Loucy (cell line): Measurements from ENCODE around the gene PPP2R2B.
A peak's percentile ranks its signal among the peaks of the same experiment; 100 is the strongest.

Source experiments
- H2AFZ ChIP-seq: fragments of 200-600 bp; sonication (generic); 2 replicates; pipeline ENCODE4 v1.6.0; 2016; ENCODE audit warnings: antibody characterized with exemption, mild to moderate bottlenecking, low read length, moderate library complexity
- H3F3A ChIP-seq: fragments of 200-600 bp; 2 replicates; pipeline ENCODE4 v1.6.0; 2016; ENCODE audit warnings: antibody characterized with exemption, low read depth, mild to moderate bottlenecking
- H3K27me3 ChIP-seq: fragments of 200-600 bp; sonication (generic); 2 replicates; pipeline ENCODE4 v1.6.1; 2014; ENCODE audit warnings: low read length, mild to moderate bottlenecking; ENCODE audit not compliant: insufficient read depth, poor library complexity, severe bottlenecking
- H3K36me3 ChIP-seq: fragments of 200-600 bp; sonication (generic); 2 replicates; pipeline ENCODE4 v1.6.1; 2016; ENCODE audit warnings: low read length; ENCODE audit not compliant: insufficient read depth
- H3K4me1 ChIP-seq: fragments of 200-600 bp; sonication (generic); 2 replicates; pipeline ENCODE4 v1.5.1; 2014; ENCODE audit warnings: low read length, mild to moderate bottlenecking; ENCODE audit not compliant: insufficient read depth, poor library complexity, severe bottlenecking
- H3K4me2 ChIP-seq: fragments of 200-600 bp; sonication (generic); 2 replicates; pipeline ENCODE4 v1.6.0; 2014; ENCODE audit warnings: antibody characterized with exemption, low read length, low read depth, mild to moderate bottlenecking; ENCODE audit not compliant: poor library complexity, severe bottlenecking
- H3K4me3 ChIP-seq: fragments of 200-600 bp; sonication (generic); 2 replicates; pipeline ENCODE4 v1.5.1; 2014; ENCODE audit warnings: low read length, mild to moderate bottlenecking, mixed read lengths; ENCODE audit not compliant: poor library complexity, severe bottlenecking
- H3K79me2 ChIP-seq: fragments of 200-600 bp; sonication (generic); 2 replicates; pipeline ENCODE4 v1.6.1; 2014; ENCODE audit warnings: low read length; ENCODE audit not compliant: insufficient read depth
- H3K9ac ChIP-seq: fragments of 200-600 bp; sonication (generic); 2 replicates; pipeline ENCODE4 v1.6.0; 2014; ENCODE audit warnings: mild to moderate bottlenecking, low read depth, low read length, moderate library complexity; ENCODE audit not compliant: poor library complexity, severe bottlenecking
- H3K9me2 ChIP-seq: fragments of 200-600 bp; sonication (generic); replicated peaks from 2 replicates; pipeline ENCODE4 v1.6.1; 2016; ENCODE audit warnings: low read depth, low read length, mixed read lengths
- H3K9me3 ChIP-seq: fragments of 200-600 bp; sonication (generic); 2 replicates; pipeline ENCODE4 v1.6.1; 2014; ENCODE audit warnings: mild to moderate bottlenecking, antibody characterized with exemption, low read length, low read depth; ENCODE audit not compliant: insufficient read depth
- H4K20me1 ChIP-seq: fragments of 200-600 bp; sonication (generic); 2 replicates; pipeline ENCODE4 v1.6.0; 2014; ENCODE audit warnings: antibody characterized with exemption, low read length, mild to moderate bottlenecking; ENCODE audit not compliant: insufficient read depth, poor library complexity, severe bottlenecking
- CTCF ChIP-seq: fragments of 200-600 bp; sonication (generic); conservative IDR thresholded peaks from 2 replicates; pipeline ENCODE4 v1.5.1; 2014; ENCODE audit warnings: mild to moderate bottlenecking, antibody characterized with exemption, low read length
- EZH2phosphoT487 ChIP-seq: fragments of 200-600 bp; IDR thresholded peaks from 2 replicates; pipeline ENCODE4 v1.6.1; 2018; ENCODE audit warnings: antibody characterized with exemption, mild to moderate bottlenecking, moderate library complexity, borderline replicate concordance

Gene PPP2R2B

GRCh38 chr5:146667633-146668272 lies 210.8 kb downstream of the PPP2R2B start:
- no peak overlapping the region for H3K9ac ChIP-seq
- H3K9me2 ChIP-seq, result no peaks in the 10 kb centered on the region
- no peaks in the 10 kb centered on the region for H3K4me1 ChIP-seq
- no peaks in the 10 kb centered on the region for H3K27me3 ChIP-seq
- H3K36me3 ChIP-seq, result no peaks in the 10 kb centered on the region
- no peaks in the 10 kb centered on the region for H3K79me2 ChIP-seq
- no peaks in the 10 kb centered on the region for H3F3A ChIP-seq
- no peak overlapping the region for H2AFZ ChIP-seq
- TF ChIP-seq CTCF (no peak), EZH2phosphoT487 (no peak)
- H3K4me3 ChIP-seq, result no peak overlapping the region
- H3K4me2 ChIP-seq, result no peak overlapping the region
- no peaks in the 10 kb centered on the region for H4K20me1 ChIP-seq
- H3K9me3 ChIP-seq, result no peaks in the 10 kb centered on the region

GRCh38 chr5:146662229-146662628 lies 216.3 kb downstream of the PPP2R2B start:
- peak; percentile 78 for TF ChIP-seq CTCF
- no peak for TF ChIP-seq EZH2phosphoT487
- Histone ChIP-seq H3K9me3 (no peaks in the 10 kb centered on the region), H3K4me1 (no peaks in the 10 kb centered on the region), H3K79me2 (no peaks in the 10 kb centered on the region), H4K20me1 (no peaks in the 10 kb centered on the region), H3K4me3 (no peak overlapping the region), H3K9ac (no peak overlapping the region), H3K4me2 (no peak overlapping the region), H3K9me2 (no peaks in the 10 kb centered on the region), H3K27me3 (no peaks in the 10 kb centered on the region), H2AFZ (no peak overlapping the region), H3F3A (no peaks in the 10 kb centered on the region), H3K36me3 (no peaks in the 10 kb centered on the region)

- no peaks in the 10 kb centered on the region for H3K79me2 ChIP-seq
- H3K36me3 ChIP-seq, result no peaks in the 10 kb centered on the region
- no peaks in the 10 kb centered on the region for H3K9me3 ChIP-seq
- no peak overlapping the region for H3K4me3 ChIP-seq
- no peak overlapping the region for H3K9ac ChIP-seq
- TF ChIP-seq EZH2phosphoT487 (no peak), CTCF (no peak)
- H3K4me2 ChIP-seq, result no peak overlapping the region
- no peaks in the 10 kb centered on the region for H4K20me1 ChIP-seq
- no peaks in the 10 kb centered on the region for H3F3A ChIP-seq
- H3K9me2 ChIP-seq, result no peaks in the 10 kb centered on the region
- no peaks in the 10 kb centered on the region for H3K27me3 ChIP-seq
- no peak overlapping the region for H2AFZ ChIP-seq
- H3K4me1 ChIP-seq, result no peaks in the 10 kb centered on the region
Measured at GRCh38 chr5:146660376-146660960, 218.1 kb downstream of the PPP2R2B start.
